NB4 (cell line): ENCODE data around the gene AOC1.

ENCODE experiments used
- DNase-seq: peaks from one replicate; pipeline ENCODE4 v3.0.0; 2010; ENCODE audit warnings: low read depth
- H3K4me3 ChIP-seq: one replicate; pipeline ENCODE4 v1.5.1; 2011; ENCODE audit warnings: mild to moderate bottlenecking, low read depth, low read length, moderate library complexity
- CTCF ChIP-seq: IDR thresholded peaks from one replicate; pipeline ENCODE4 v1.5.1; 2012; ENCODE audit warnings: low read depth, low read length
- MAX ChIP-seq: IDR thresholded peaks from 2 replicates; pipeline ENCODE4 v1.6.1; 2011; ENCODE audit warnings: low read depth, low read length
- MYC ChIP-seq: IDR thresholded peaks from 2 replicates; pipeline ENCODE4 v1.6.1; 2011; ENCODE audit warnings: low read depth, low read length
- POLR2A ChIP-seq: IDR thresholded peaks from 2 replicates; pipeline ENCODE4 v1.6.1; 2011; ENCODE audit warnings: mild to moderate bottlenecking; ENCODE audit not compliant: insufficient read length; ENCODE audit errors: extremely low read depth

Gene AOC1

GRCh38 chr7:150854066-150855000, 2.0 kb downstream of the AOC1 start:
- TF ChIP-seq MAX (no peak), POLR2A (no peak), CTCF (no peak), MYC (no peak)
- DNase-seq = no peak
- H3K4me3 ChIP-seq = no peak overlapping the region

- DNase-seq = no peak
- no peak for TF ChIP-seq CTCF
- no peak for TF ChIP-seq POLR2A
- no peak for TF ChIP-seq MYC
- no peak for TF ChIP-seq MAX
- no peak overlapping the region for H3K4me3 ChIP-seq
Observed at GRCh38 chr7:150855046-150855445, 2.7 kb downstream of the AOC1 start.

- DNase-seq = no peak
- no peak overlapping the region for H3K4me3 ChIP-seq
- TF ChIP-seq MYC (no peak), MAX (no peak), POLR2A (no peak), CTCF (no peak)
Observed at GRCh38 chr7:150855476-150856302, 3.4 kb downstream of the AOC1 start.

- no peak overlapping the region for H3K4me3 ChIP-seq
- no peak for DNase-seq
- TF ChIP-seq CTCF = no peak
- TF ChIP-seq POLR2A = no peak
- no peak for TF ChIP-seq MYC
- TF ChIP-seq MAX = no peak
Observed at GRCh38 chr7:150856303-150857275, 4.3 kb downstream of the AOC1 start.
